ENCODE data around the gene LIG3. TPM values are rescaled to one million over a fixed set of nuclear protein-coding genes. Genes with fewer than 3 reads are reported as not detected.

The LIG3 gene
- total RNA-seq, 1 experiment from 2014 or later, result 30.0 TPM

GRCh38 chr17:35017021-35017420, 36.7 kb downstream of the LIG3 start:
- H3K4me3 Mint-ChIP-seq (ENCODE audit: low read depth, unreplicated experiment), result no peak overlapping the region

GRCh38 chr17:35018814-35019213, 38.5 kb downstream of the LIG3 start:
- Mint-ChIP-seq H3K27me3 (ENCODE audit: unreplicated experiment) (no peaks in the 10 kb centered on the region), H3K36me3 (ENCODE audit: insufficient read depth, unreplicated experiment) (peaks cover 37% of the 10 kb centered on the region), H3K27ac (ENCODE audit: unreplicated experiment) (peak overlapping the region; percentile 77), H3K4me3 (ENCODE audit: low read depth, unreplicated experiment) (peak overlapping the region; percentile 21), H3K9me3 (ENCODE audit: low read depth, unreplicated experiment) (no peaks in the 10 kb centered on the region), H3K4me1 (ENCODE audit: low read depth, unreplicated experiment) (peaks cover 21% of the 10 kb centered on the region)
- no TSS peak for BruUV-seq (replicated peaks)
- no peak for TF ChIP-seq CTCF (IDR thresholded peaks at IDR 0.05; ENCODE audit: unreplicated experiment)
- CTCF ChIA-PET, result interaction anchor here (0.6 to 1.7 kb wide), 5 partner anchors 57 to 434 kb away, joined by 3 to 7 read pairs (median 3); partner anchors contain the start of genes CCT6B and ZNF830
- DNase-seq, result peak; percentile 41
- intact Hi-C loops (cut with micrococcal nuclease; ENCODE audit: unreplicated experiment), result loop anchor here (1.0 to 5.0 kb wide), 2 partner anchors 26 to 68 kb away; no protein-coding TSS in a partner anchor

More at GRCh38 chr17:35017021-35017420, 36.7 kb downstream of the LIG3 start:
- Mint-ChIP-seq H3K4me1 (ENCODE audit: low read depth, unreplicated experiment) (peaks cover 21% of the 10 kb centered on the region), H3K36me3 (ENCODE audit: insufficient read depth, unreplicated experiment) (peaks cover 30% of the 10 kb centered on the region), H3K27me3 (ENCODE audit: unreplicated experiment) (no peaks in the 10 kb centered on the region), H3K27ac (ENCODE audit: unreplicated experiment) (no peak overlapping the region), H3K9me3 (ENCODE audit: low read depth, unreplicated experiment) (no peaks in the 10 kb centered on the region)
- DNase-seq, result no peak
- no TSS peak for BruUV-seq (replicated peaks)
- TF ChIP-seq CTCF (IDR thresholded peaks at IDR 0.05; ENCODE audit: unreplicated experiment), result no peak
- CTCF ChIA-PET, result no interaction called here
- intact Hi-C loops (cut with micrococcal nuclease; ENCODE audit: unreplicated experiment), result loop anchor here (5.0 kb wide), 1 partner anchor 70 kb away; no protein-coding TSS in a partner anchor

DNA sequence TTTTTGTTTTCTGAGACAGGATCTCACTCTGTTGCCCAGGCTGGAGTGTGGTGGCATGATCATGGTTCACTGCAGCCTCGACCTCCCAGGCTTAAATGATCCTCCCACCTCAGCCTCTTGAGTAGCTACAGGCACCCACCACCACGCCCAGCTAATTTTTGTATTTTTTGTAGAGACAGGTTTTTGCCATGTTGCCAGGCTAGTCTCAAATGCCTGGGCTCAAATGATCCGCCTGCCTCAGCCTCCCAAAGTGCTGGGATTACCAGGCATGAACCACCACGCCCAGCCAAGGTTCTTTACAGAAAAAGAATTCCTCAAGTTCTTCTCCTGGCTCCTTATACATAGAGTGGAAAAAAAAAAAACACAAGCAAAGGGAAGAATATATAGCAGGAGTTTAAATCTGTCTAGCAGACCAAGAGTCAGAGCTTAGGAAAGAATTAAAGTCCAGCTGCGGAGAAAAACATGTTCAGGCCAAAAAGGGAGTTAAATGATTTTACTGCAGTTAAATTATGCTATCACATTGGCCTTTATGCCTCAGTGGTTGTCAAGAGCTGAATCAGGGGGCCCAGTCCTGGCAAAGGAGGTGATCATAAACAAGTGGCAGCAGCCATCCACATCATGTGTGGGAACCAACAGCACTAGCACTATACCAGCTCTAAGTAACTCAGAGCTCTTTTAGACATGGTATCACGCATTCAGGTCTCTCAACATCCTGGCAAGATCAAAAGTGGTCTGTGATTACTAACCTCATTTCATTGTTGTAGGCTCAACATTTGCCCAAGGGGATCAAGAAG, 39.3 kb downstream of the LIG3 start:
- intact Hi-C loops (cut with micrococcal nuclease; ENCODE audit: unreplicated experiment), result loop anchor here (5.0 kb wide), 1 partner anchor 68 kb away; no protein-coding TSS in a partner anchor
- Mint-ChIP-seq H3K27me3 (ENCODE audit: unreplicated experiment) (no peaks in the 10 kb centered on the region), H3K36me3 (ENCODE audit: insufficient read depth, unreplicated experiment) (peaks cover 37% of the 10 kb centered on the region), H3K27ac (ENCODE audit: unreplicated experiment) (no peak overlapping the region), H3K9me3 (ENCODE audit: low read depth, unreplicated experiment) (no peaks in the 10 kb centered on the region), H3K4me3 (ENCODE audit: low read depth, unreplicated experiment) (no peak overlapping the region), H3K4me1 (ENCODE audit: low read depth, unreplicated experiment) (peaks cover 21% of the 10 kb centered on the region)
- CTCF ChIA-PET, result interaction anchor here (1.0 to 1.7 kb wide), 3 partner anchors 68 to 435 kb away, joined by 3 to 7 read pairs (median 6); no protein-coding TSS in a partner anchor
- no peak for DNase-seq
- no peak for TF ChIP-seq CTCF (IDR thresholded peaks at IDR 0.05; ENCODE audit: unreplicated experiment)
- no TSS peak for BruUV-seq (replicated peaks)

- H3K4me3 Mint-ChIP-seq (ENCODE audit: low read depth, unreplicated experiment), result no peak overlapping the region
- intact Hi-C loops (cut with micrococcal nuclease; ENCODE audit: unreplicated experiment), result no loop called here
- H3K27ac Mint-ChIP-seq (ENCODE audit: unreplicated experiment), result no peak overlapping the region
- H3K4me1 Mint-ChIP-seq (ENCODE audit: low read depth, unreplicated experiment), result peaks cover 21% of the 10 kb centered on the region
- H3K36me3 Mint-ChIP-seq (ENCODE audit: insufficient read depth, unreplicated experiment), result peaks cover 32% of the 10 kb centered on the region
- DNase-seq, result no peak
- no TSS peak for BruUV-seq (replicated peaks)
- H3K9me3 Mint-ChIP-seq (ENCODE audit: low read depth, unreplicated experiment), result no peaks in the 10 kb centered on the region
- H3K27me3 Mint-ChIP-seq (ENCODE audit: unreplicated experiment), result no peaks in the 10 kb centered on the region
- CTCF ChIA-PET, result no interaction called here
- TF ChIP-seq CTCF (IDR thresholded peaks at IDR 0.05; ENCODE audit: unreplicated experiment), result no peak
Observed at GRCh38 chr17:35021520-35022380, 41.4 kb downstream of the LIG3 start.

Measured in Calu3 (cell line).